ENCODE results near the gene PLCB1.
"Not testable (repeated sequence)": the region's sequence is repeated elsewhere in the genome, so short reads cannot be mapped to it uniquely, and the experiment has no call there.

PLCB1 gene

DNA sequence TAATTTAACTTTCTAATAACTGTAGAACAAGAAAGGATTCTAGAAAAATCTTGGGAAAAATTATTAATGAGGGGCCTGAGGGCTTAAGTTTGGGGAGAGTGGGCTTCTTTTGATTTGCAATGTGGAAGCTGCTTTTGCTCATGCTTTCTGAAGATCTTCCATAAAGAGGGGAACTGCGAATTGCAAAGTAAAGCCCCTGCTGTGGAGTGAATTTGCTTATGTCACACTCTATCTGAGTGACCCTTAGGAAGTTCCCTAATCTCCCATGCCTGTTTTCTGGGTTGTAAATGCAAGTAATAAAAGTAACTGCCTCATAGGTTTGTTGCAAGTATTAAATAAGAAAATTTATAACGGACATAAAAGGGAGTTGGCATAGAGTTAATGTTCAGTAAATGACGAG is 301.2 kb downstream of the PLCB1 start:
- H3K4me2 ChIP-seq (ENCODE audit: low read length): no peak overlapping the region
- H3K4me3 ChIP-seq (ENCODE audit: low read length): no peak overlapping the region

DNA sequence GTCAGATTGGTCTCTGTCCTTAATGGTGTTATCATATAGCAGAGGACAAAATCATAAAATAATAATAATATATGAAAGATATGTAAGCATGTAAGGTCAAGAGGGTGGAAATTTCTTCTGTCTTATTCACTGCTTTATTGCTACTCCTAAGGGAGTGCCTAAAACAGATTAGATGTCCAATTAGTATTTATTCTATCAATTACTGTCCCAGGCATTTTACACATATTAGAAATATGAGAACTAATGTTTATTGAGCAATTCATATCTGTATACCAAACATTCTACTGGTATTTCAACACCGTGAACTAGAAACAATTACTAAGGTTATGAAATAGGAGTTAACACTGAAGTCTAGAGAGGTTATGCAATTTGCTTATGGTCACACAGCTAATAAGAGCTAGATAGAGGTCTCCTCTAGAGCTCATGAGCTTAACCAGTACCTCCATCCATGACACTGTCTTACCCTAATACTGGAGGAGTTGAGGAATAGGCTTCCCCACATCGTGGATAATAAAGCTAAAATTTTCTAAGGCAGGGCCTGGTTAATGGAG is 302.3 kb downstream of the PLCB1 start:
- no peaks in the 10 kb centered on the region for H3F3A ChIP-seq (ENCODE audit: control insufficient read depth, insufficient read depth)
- H3K9me2 ChIP-seq (replicated peaks; ENCODE audit: control insufficient read depth, low read length): no peaks in the 10 kb centered on the region
- no peak overlapping the region for H3K4me3 ChIP-seq (ENCODE audit: low read length)
- H3K9me3 ChIP-seq (ENCODE audit: control insufficient read depth, insufficient read depth, low read length): no peaks in the 10 kb centered on the region
- no peak for TF ChIP-seq EZH2phosphoT487 (IDR thresholded peaks at IDR 0.05; ENCODE audit: borderline replicate concordance, low read length)
- TF ChIP-seq, protein P1, sequence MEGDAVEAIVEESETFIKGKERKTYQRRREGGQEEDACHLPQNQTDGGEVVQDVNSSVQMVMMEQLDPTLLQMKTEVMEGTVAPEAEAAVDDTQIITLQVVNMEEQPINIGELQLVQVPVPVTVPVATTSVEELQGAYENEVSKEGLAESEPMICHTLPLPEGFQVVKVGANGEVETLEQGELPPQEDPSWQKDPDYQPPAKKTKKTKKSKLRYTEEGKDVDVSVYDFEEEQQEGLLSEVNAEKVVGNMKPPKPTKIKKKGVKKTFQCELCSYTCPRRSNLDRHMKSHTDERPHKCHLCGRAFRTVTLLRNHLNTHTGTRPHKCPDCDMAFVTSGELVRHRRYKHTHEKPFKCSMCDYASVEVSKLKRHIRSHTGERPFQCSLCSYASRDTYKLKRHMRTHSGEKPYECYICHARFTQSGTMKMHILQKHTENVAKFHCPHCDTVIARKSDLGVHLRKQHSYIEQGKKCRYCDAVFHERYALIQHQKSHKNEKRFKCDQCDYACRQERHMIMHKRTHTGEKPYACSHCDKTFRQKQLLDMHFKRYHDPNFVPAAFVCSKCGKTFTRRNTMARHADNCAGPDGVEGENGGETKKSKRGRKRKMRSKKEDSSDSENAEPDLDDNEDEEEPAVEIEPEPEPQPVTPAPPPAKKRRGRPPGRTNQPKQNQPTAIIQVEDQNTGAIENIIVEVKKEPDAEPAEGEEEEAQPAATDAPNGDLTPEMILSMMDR (IDR thresholded peaks at IDR 0.05; ENCODE audit: low read depth, low read length, poor library complexity, severe bottlenecking): no peak
- no peaks in the 10 kb centered on the region for H3K79me2 ChIP-seq (ENCODE audit: control insufficient read depth, low read length)
- no peaks in the 10 kb centered on the region for H4K20me1 ChIP-seq (ENCODE audit: control insufficient read depth, insufficient read depth, low read depth, low read length)
- H3K4me1 ChIP-seq (ENCODE audit: control insufficient read depth, low read length): no peaks in the 10 kb centered on the region
- no peaks in the 10 kb centered on the region for H3K27me3 ChIP-seq (ENCODE audit: control insufficient read depth, low read length)
- no peaks in the 10 kb centered on the region for H3K36me3 ChIP-seq (ENCODE audit: control insufficient read depth, low read length)
- no peak overlapping the region for H3K27ac ChIP-seq (ENCODE audit: low read depth, low read length)
- no peak overlapping the region for H3K4me2 ChIP-seq (ENCODE audit: low read length)

More for the DNA sequence above, 301.2 kb downstream of the PLCB1 start:
- Histone ChIP-seq H3K27me3 (ENCODE audit: control insufficient read depth, low read length) (no peaks in the 10 kb centered on the region), H3K9me2 (replicated peaks; ENCODE audit: control insufficient read depth, low read length) (no peaks in the 10 kb centered on the region), H3K27ac (ENCODE audit: low read depth, low read length) (no peak overlapping the region), H3K4me1 (ENCODE audit: control insufficient read depth, low read length) (no peaks in the 10 kb centered on the region), H3F3A (ENCODE audit: control insufficient read depth, insufficient read depth) (no peaks in the 10 kb centered on the region), H3K9me3 (ENCODE audit: control insufficient read depth, insufficient read depth, low read length) (no peaks in the 10 kb centered on the region), H3K79me2 (ENCODE audit: control insufficient read depth, low read length) (no peaks in the 10 kb centered on the region), H3K36me3 (ENCODE audit: control insufficient read depth, low read length) (no peaks in the 10 kb centered on the region), H4K20me1 (ENCODE audit: control insufficient read depth, insufficient read depth, low read depth, low read length) (no peaks in the 10 kb centered on the region)
- TF ChIP-seq, protein P1 (IDR thresholded peaks at IDR 0.05; ENCODE audit: low read depth, low read length, poor library complexity, severe bottlenecking): no peak
- no peak for TF ChIP-seq EZH2phosphoT487 (IDR thresholded peaks at IDR 0.05; ENCODE audit: borderline replicate concordance, low read length)

DNA sequence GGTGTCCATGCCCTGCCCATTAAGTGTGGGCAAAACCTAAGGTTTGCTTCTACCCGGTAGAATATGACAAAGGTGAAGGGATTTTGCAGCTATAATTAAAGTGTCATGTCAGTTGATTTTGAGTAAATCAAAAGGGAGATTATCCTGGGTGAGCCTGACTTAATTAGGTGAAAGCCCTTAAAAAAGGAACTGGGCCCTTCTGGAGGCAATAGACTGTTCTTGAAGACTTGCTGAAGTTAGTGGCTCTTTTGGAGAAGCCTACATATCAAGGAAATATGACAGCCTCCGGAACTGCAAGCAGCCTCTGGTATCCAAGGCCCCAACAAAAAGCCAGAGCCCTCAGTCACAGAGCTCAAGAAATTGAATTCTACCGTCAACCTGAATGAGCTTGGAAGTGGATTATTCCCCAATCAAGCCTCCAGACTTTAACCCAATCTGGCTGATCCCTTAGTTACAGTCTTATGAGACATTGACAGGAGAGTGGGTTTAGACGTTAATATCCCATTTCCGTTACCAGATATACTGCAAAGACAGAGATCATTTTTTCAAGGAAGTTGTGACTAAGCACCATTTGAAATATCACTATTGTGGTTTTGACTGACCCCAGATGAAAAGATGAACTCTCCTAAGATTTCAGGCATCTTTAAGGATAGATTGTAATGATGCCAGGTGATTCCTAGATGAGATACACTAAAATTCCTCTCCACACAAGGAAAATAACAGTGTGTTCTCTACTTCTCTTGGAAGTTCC is 303.4 kb downstream of the PLCB1 start:
- H4K20me1 ChIP-seq (ENCODE audit: control insufficient read depth, insufficient read depth, low read depth, low read length): no peaks in the 10 kb centered on the region
- no peaks in the 10 kb centered on the region for H3K9me2 ChIP-seq (replicated peaks; ENCODE audit: control insufficient read depth, low read length)
- TF ChIP-seq EZH2phosphoT487 (IDR thresholded peaks at IDR 0.05; ENCODE audit: borderline replicate concordance, low read length): no peak
- TF ChIP-seq, protein P1 (IDR thresholded peaks at IDR 0.05; ENCODE audit: low read depth, low read length, poor library complexity, severe bottlenecking): no peak
- no peaks in the 10 kb centered on the region for H3K36me3 ChIP-seq (ENCODE audit: control insufficient read depth, low read length)
- no peak overlapping the region for H3K27ac ChIP-seq (ENCODE audit: low read depth, low read length)
- no peaks in the 10 kb centered on the region for H3F3A ChIP-seq (ENCODE audit: control insufficient read depth, insufficient read depth)
- no peak overlapping the region for H3K4me2 ChIP-seq (ENCODE audit: low read length)
- H3K9me3 ChIP-seq (ENCODE audit: control insufficient read depth, insufficient read depth, low read length): no peaks in the 10 kb centered on the region
- no peaks in the 10 kb centered on the region for H3K4me1 ChIP-seq (ENCODE audit: control insufficient read depth, low read length)
- no peak overlapping the region for H3K4me3 ChIP-seq (ENCODE audit: low read length)
- H3K79me2 ChIP-seq (ENCODE audit: control insufficient read depth, low read length): no peaks in the 10 kb centered on the region
- no peaks in the 10 kb centered on the region for H3K27me3 ChIP-seq (ENCODE audit: control insufficient read depth, low read length)

DNA sequence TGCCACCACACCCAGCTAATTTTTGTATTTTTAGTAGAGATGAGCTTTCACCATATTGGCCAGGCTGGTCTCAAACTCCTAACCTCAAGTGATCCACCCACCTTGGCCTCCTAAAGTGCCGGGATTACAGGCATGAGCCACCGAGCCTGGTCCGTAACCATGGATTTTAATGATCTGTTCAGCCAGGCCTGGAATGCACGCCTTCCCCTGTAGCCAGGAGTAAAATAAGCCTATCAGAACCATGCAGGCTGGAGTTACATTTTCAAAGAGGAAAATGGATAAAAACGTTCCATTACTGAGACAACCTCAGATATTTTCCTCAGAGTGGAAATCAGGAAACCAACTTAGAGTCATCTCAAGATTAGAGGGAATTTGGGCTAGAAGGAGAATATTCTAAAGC is 304.9 kb downstream of the PLCB1 start:
- not testable (repeated sequence) for H3F3A ChIP-seq (ENCODE audit: control insufficient read depth, insufficient read depth); H3K27me3 ChIP-seq (ENCODE audit: control insufficient read depth, low read length); H3K4me2 ChIP-seq (ENCODE audit: low read length); H3K9me3 ChIP-seq (ENCODE audit: control insufficient read depth, insufficient read depth, low read length); H3K36me3 ChIP-seq (ENCODE audit: control insufficient read depth, low read length); H3K9me2 ChIP-seq (replicated peaks; ENCODE audit: control insufficient read depth, low read length); H3K4me1 ChIP-seq (ENCODE audit: control insufficient read depth, low read length); H4K20me1 ChIP-seq (ENCODE audit: control insufficient read depth, insufficient read depth, low read depth, low read length); H3K4me3 ChIP-seq (ENCODE audit: low read length); H3K27ac ChIP-seq (ENCODE audit: low read depth, low read length); H3K79me2 ChIP-seq (ENCODE audit: control insufficient read depth, low read length)
